Mucosa of descending colon (tissue), 3 donors: Measurements from ENCODE around the gene SERINC1. TPM values are rescaled to one million over a fixed set of nuclear protein-coding genes. Genes with fewer than 3 reads are reported as not detected.
"Not testable (repeated sequence)": the region's sequence is repeated elsewhere in the genome, so short reads cannot be mapped to it uniquely, and the experiment has no call there.

Experiments used
- ATAC-seq: fragments of 200-7000 bp; cut with Tn5 transposase; one replicate; pipeline ENCODE4 v1.9.1; 2020; ENCODE audit warnings: mild to moderate bottlenecking, moderate library complexity
- DNase-seq, 3 donors: peaks; one replicate each; pipeline ENCODE4 v3.0.0-alpha.2; 2020
- H3K36me3 ChIP-seq: fragments of 200-600 bp; one replicate; pipeline ENCODE4 v1.8.0; 2021; ENCODE audit warnings: low read depth, mild to moderate bottlenecking
- H3K4me1 ChIP-seq: fragments of 200-600 bp; one replicate; pipeline ENCODE4 v1.8.0; 2021; ENCODE audit warnings: low read depth, mild to moderate bottlenecking
- H3K4me3 ChIP-seq: fragments of 200-600 bp; one replicate; pipeline ENCODE4 v1.8.0; 2021; ENCODE audit warnings: mild to moderate bottlenecking
- H3K9me3 ChIP-seq: fragments of 200-600 bp; one replicate; pipeline ENCODE4 v1.8.0; 2021; ENCODE audit warnings: mild to moderate bottlenecking
- CTCF ChIP-seq: fragments of 200-600 bp; IDR thresholded peaks from one replicate; pipeline ENCODE4 v1.8.0; 2022; ENCODE audit warnings: antibody characterized with exemption, mild to moderate bottlenecking
- intact Hi-C, 2 donors: fragments of 100-400 bp; cut with DNase I in 1 of 2; cut with micrococcal nuclease in 1 of 2; formaldehyde crosslinking; loops; one replicate each; pipeline versions ENCODE4 v1.11.0 to v1.11.1; 2022; cut with DNase I, micrococcal nuclease
- total RNA-seq, 3 donors: library from RNA; stranded (reverse); fragmentation: NEBNext Ultra II Directional in 2 of 3; extraction: Animal tissue kit (Norgen Biotek cat#: 25700) in 2 of 3; gene quantifications; one replicate each; pipeline versions ENCODE4 v1.2.1 to v1.2.4, GENCODE V29; 2021 to 2023
- donor health status: DM: no; HTN: no; CAD: no; lungs with moderate emphysema.
- donor health status: DM: no; HTN: no; CAD: no.
- donor health status: DM: no; HTN: yes; CAD: no.

SERINC1 gene
- total RNA-seq, 3 donors from 2014 or later, result 111 to 201 (median 113) TPM

DNA sequence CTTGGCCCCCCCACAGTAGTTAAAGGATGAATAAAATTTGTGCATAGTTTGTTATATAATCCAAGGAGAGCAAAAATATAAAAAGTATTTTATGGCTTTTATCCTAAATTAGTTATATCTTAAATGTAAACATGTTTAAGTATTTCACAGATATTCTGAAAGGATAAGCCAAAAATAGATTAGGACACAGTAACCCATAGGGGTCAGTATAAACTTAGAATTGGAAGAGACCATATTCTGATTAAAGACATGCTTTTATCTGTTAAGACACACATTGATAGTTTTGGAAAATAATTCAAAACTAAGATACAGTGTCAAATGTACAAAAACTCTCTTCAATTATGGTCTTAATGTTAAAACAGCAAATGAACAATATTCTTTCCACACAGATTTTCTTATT lies 4.5 kb upstream of the SERINC1 start:
- ATAC-seq (no peak), DNase-seq (no peak)
- no peak for TF ChIP-seq CTCF
- Histone ChIP-seq H3K36me3 (no peaks in the 10 kb centered on the region), H3K4me3 (no peak overlapping the region), H3K9me3 (no peaks in the 10 kb centered on the region), H3K4me1 (peaks cover 7% of the 10 kb centered on the region)
- intact Hi-C loops, result no loop called here

DNA sequence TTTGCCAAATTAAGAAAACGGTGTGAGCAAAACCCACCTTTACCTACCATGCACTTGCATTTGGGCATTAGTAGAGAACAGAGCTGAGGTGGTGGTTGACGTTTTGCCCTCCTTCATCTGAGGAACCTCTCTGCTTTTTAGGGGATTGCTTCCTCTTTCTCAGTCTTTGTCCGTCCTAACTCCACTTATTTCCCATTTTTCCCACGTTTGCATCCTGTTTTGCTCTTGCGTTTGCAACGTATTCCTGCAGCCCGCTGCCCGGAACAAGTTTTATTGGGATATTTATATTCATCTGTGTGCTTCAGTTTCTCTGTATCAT lies 374 bp upstream of the SERINC1 start:
- H3K9me3 ChIP-seq, result no peaks in the 10 kb centered on the region
- H3K4me1 ChIP-seq, result peaks cover 16% of the 10 kb centered on the region
- no peak for TF ChIP-seq CTCF
- no peak for DNase-seq
- no peaks in the 10 kb centered on the region for H3K36me3 ChIP-seq
- peak; percentile 50 for ATAC-seq
- intact Hi-C loops, result no loop called here
- peak overlapping the region; percentile 83 for H3K4me3 ChIP-seq

GRCh38 chr6:122461885-122462284 lies 9.7 kb downstream of the SERINC1 start:
- H3K4me1 ChIP-seq, result peaks cover 19% of the 10 kb centered on the region
- TF ChIP-seq CTCF, result no peak
- ATAC-seq, result no peak
- H3K9me3 ChIP-seq, result no peaks in the 10 kb centered on the region
- intact Hi-C loops, result no loop called here
- no peak overlapping the region for H3K4me3 ChIP-seq
- no peak for DNase-seq
- no peaks in the 10 kb centered on the region for H3K36me3 ChIP-seq

- ATAC-seq, DNase-seq, H3K9me3 ChIP-seq, intact Hi-C loops, H3K4me3 ChIP-seq, H3K36me3 ChIP-seq: not testable (repeated sequence)
- H3K4me1 ChIP-seq, result peaks cover 19% of the 10 kb centered on the region
Measured at GRCh38 chr6:122459865-122460416, 11.7 kb downstream of the SERINC1 start.

GRCh38 chr6:122459240-122459639 lies 12.4 kb downstream of the SERINC1 start:
- intact Hi-C loops, result no loop called here
- H3K9me3 ChIP-seq, result no peaks in the 10 kb centered on the region
- H3K4me3 ChIP-seq, result no peak overlapping the region
- TF ChIP-seq CTCF, result no peak
- DNase-seq (no peak), ATAC-seq (no peak)
- H3K4me1 ChIP-seq, result peaks cover 19% of the 10 kb centered on the region
- H3K36me3 ChIP-seq, result no peaks in the 10 kb centered on the region

- intact Hi-C loops, result no loop called here
- Histone ChIP-seq H3K4me1 (peaks cover 16% of the 10 kb centered on the region), H3K36me3 (no peaks in the 10 kb centered on the region), H3K4me3 (no peak overlapping the region), H3K9me3 (no peaks in the 10 kb centered on the region)
- no peak for DNase-seq
- no peak for TF ChIP-seq CTCF
- ATAC-seq, result no peak
Measured at GRCh38 chr6:122458087-122458486, 13.5 kb downstream of the SERINC1 start.

- H3K4me3 ChIP-seq, intact Hi-C loops, ATAC-seq, H3K9me3 ChIP-seq, DNase-seq, H3K36me3 ChIP-seq: not testable (repeated sequence)
- H3K4me1 ChIP-seq, result peaks cover 13% of the 10 kb centered on the region
Measured at GRCh38 chr6:122455116-122455515, 16.5 kb downstream of the SERINC1 start.
